Activated T-helper 1 cell treated with Interleukin-2 at 50 U/mL for 16 hours (primary cell): ENCODE results near the gene GPRC5A.

Experiments
- DNase-seq: peaks from one replicate; pipeline ENCODE4 v3.0.0-alpha.2; 2020; ENCODE audit warnings: low read depth

GPRC5A gene

GRCh38 chr12:12885096-12885792 is 6.1 kb upstream of the GPRC5A start:
- no peak for DNase-seq

GRCh38 chr12:12887471-12887870 is 3.9 kb upstream of the GPRC5A start:
- no peak for DNase-seq

GRCh38 chr12:12889701-12890100 is 1.7 kb upstream of the GPRC5A start:
- no peak for DNase-seq

GRCh38 chr12:12890543-12891079 is 751 bp upstream of the GPRC5A start:
- DNase-seq = no peak

- DNase-seq = no peak
These were observed 556 bp downstream of the GPRC5A start for GRCh38 chr12:12891881-12892355.

- no peak for DNase-seq
These were observed 1.3 kb downstream of the GPRC5A start for GRCh38 chr12:12892681-12893141.

- no peak for DNase-seq
These were observed 2.1 kb downstream of the GPRC5A start for GRCh38 chr12:12893438-12893837.

- DNase-seq = no peak
These were observed 4.9 kb downstream of the GPRC5A start for GRCh38 chr12:12896260-12896659.

- DNase-seq = no peak
These were observed 5.9 kb downstream of the GPRC5A start for GRCh38 chr12:12897302-12897701.

GRCh38 chr12:12898136-12898717 is 6.9 kb downstream of the GPRC5A start:
- DNase-seq = no peak

- DNase-seq = no peak
These were observed 7.6 kb downstream of the GPRC5A start for GRCh38 chr12:12898911-12899511.

GRCh38 chr12:12899530-12900380 is 8.4 kb downstream of the GPRC5A start:
- no peak for DNase-seq

GRCh38 chr12:12900786-12901157 is 9.4 kb downstream of the GPRC5A start:
- no peak for DNase-seq

GRCh38 chr12:12901158-12901791 is 9.9 kb downstream of the GPRC5A start:
- DNase-seq = no peak

GRCh38 chr12:12902036-12902435 is 10.7 kb downstream of the GPRC5A start:
- no peak for DNase-seq

- no peak for DNase-seq
These were observed 12.6 kb downstream of the GPRC5A start for GRCh38 chr12:12903642-12904609.

- no peak for DNase-seq
These were observed 16.2 kb downstream of the GPRC5A start for GRCh38 chr12:12907552-12907951.

GRCh38 chr12:12908252-12908651 is 16.9 kb downstream of the GPRC5A start:
- no peak for DNase-seq

- no peak for DNase-seq
These were observed 17.3 kb downstream of the GPRC5A start for GRCh38 chr12:12908711-12909110.

GRCh38 chr12:12909228-12909994 is 18.0 kb downstream of the GPRC5A start:
- DNase-seq = no peak
